Liver (tissue), 9 donors: Measurements from ENCODE around the gene ST8SIA6. TPM values are rescaled to one million over a fixed set of nuclear protein-coding genes. Genes with fewer than 3 reads are reported as not detected.

ENCODE experiments used
- DNase-seq: peaks from one replicate; pipeline ENCODE4 v3.0.0-alpha.2; 2017; ENCODE audit warnings: low spot score
- H3K27ac ChIP-seq, 2 donors: one replicate each; pipeline ENCODE4 v1.7.0; 2013; ENCODE audit warnings: inconsistent platforms in 2 of 2, low read length in 2 of 2, control low read depth in 1 of 2, low read depth in 1 of 2, mild to moderate bottlenecking in 1 of 2
- H3K27me3 ChIP-seq, 4 donors: one replicate each; pipeline versions ENCODE4 v1.6.1 to v1.7.0; 2013; ENCODE audit warnings: low read length in 3 of 4, inconsistent platforms in 1 of 4, mild to moderate bottlenecking in 1 of 4, moderate library complexity in 1 of 4; ENCODE audit not compliant: control insufficient read depth in 4 of 4, insufficient read depth in 4 of 4
- H3K36me3 ChIP-seq, 4 donors: one replicate each; pipeline versions ENCODE4 v1.6.1 to v1.7.0; 2013; ENCODE audit warnings: low read length in 3 of 4, mild to moderate bottlenecking in 3 of 4, low read depth in 1 of 4, moderate library complexity in 1 of 4; ENCODE audit not compliant: control insufficient read depth in 4 of 4, insufficient read depth in 3 of 4
- H3K4me1 ChIP-seq, 4 donors: one replicate each; pipeline versions ENCODE4 v1.6.1 to v1.7.0; 2013; ENCODE audit warnings: low read length in 3 of 4, mild to moderate bottlenecking in 3 of 4, moderate library complexity in 1 of 4; ENCODE audit not compliant: control insufficient read depth in 4 of 4, insufficient read depth in 4 of 4
- H3K4me3 ChIP-seq, 3 donors: one replicate each; pipeline versions ENCODE4 v1.6.1 to v1.7.0; 2013; ENCODE audit warnings: low read length in 3 of 3, control low read depth in 1 of 3, low read depth in 1 of 3, mild to moderate bottlenecking in 1 of 3
- H3K9ac ChIP-seq, 2 donors: one replicate each; pipeline ENCODE4 v1.7.0; 2013; ENCODE audit warnings: low read length in 2 of 2, mild to moderate bottlenecking in 2 of 2, moderate library complexity in 2 of 2, control low read depth in 1 of 2, low read depth in 1 of 2
- H3K9me3 ChIP-seq, 4 donors: one replicate each; pipeline versions ENCODE4 v1.6.1 to v1.7.0; 2013; ENCODE audit warnings: low read length in 3 of 4; ENCODE audit not compliant: control insufficient read depth in 4 of 4
- ATF3 ChIP-seq: IDR thresholded peaks from 2 replicates; pipeline ENCODE4 v1.6.1; 2016; ENCODE audit warnings: antibody characterized with exemption
- EGR1 ChIP-seq, 2 donors: IDR thresholded peaks; 2 replicates each; pipeline ENCODE4 v1.6.1; 2016 to 2018; ENCODE audit warnings: antibody characterized with exemption in 2 of 2, low read depth in 2 of 2
- FOXA1 ChIP-seq: IDR thresholded peaks from 2 replicates; pipeline ENCODE4 v1.6.1; 2016; ENCODE audit warnings: antibody characterized with exemption
- FOXA2 ChIP-seq: IDR thresholded peaks from 2 replicates; pipeline ENCODE4 v1.6.1; 2016; ENCODE audit warnings: antibody characterized with exemption
- GABPA ChIP-seq, 2 donors: IDR thresholded peaks in 1 of 2; conservative IDR thresholded peaks in 1 of 2; 2 replicates each; pipeline ENCODE4 v1.6.1; 2016; ENCODE audit warnings: antibody characterized with exemption in 2 of 2, mild to moderate bottlenecking in 1 of 2, moderate library complexity in 1 of 2
- HNF4A ChIP-seq, 2 donors: conservative IDR thresholded peaks; 2 replicates each; pipeline ENCODE4 v1.6.1; 2016; ENCODE audit warnings: antibody characterized with exemption in 2 of 2, mild to moderate bottlenecking in 2 of 2
- HNF4G ChIP-seq: IDR thresholded peaks from 2 replicates; pipeline ENCODE4 v1.6.1; 2016; ENCODE audit warnings: antibody characterized with exemption
- JUND ChIP-seq, 2 donors: IDR thresholded peaks; 2 replicates each; pipeline ENCODE4 v1.6.1; 2016; ENCODE audit warnings: antibody characterized with exemption in 2 of 2
- NR2F2 ChIP-seq: IDR thresholded peaks from 2 replicates; pipeline ENCODE4 v1.6.1; 2016; ENCODE audit warnings: antibody characterized with exemption
- RAD21 ChIP-seq, 2 donors: IDR thresholded peaks; 2 replicates each; pipeline ENCODE4 v1.6.1; 2016; ENCODE audit warnings: antibody characterized with exemption in 2 of 2, mild to moderate bottlenecking in 2 of 2
- RXRA ChIP-seq, 2 donors: IDR thresholded peaks; 2 replicates each; pipeline ENCODE4 v1.6.1; 2017 to 2018; ENCODE audit warnings: antibody characterized with exemption in 2 of 2, mild to moderate bottlenecking in 1 of 2
- SP1 ChIP-seq: IDR thresholded peaks from 2 replicates; pipeline ENCODE4 v1.6.1; 2018; ENCODE audit warnings: antibody characterized with exemption, mild to moderate bottlenecking
- TAF1 ChIP-seq: conservative IDR thresholded peaks from 2 replicates; pipeline ENCODE4 v1.6.1; 2016; ENCODE audit warnings: antibody characterized with exemption, mild to moderate bottlenecking
- YY1 ChIP-seq: IDR thresholded peaks from 2 replicates; pipeline ENCODE4 v1.6.1; 2016; ENCODE audit warnings: antibody characterized with exemption, mild to moderate bottlenecking
- ZBTB33 ChIP-seq: IDR thresholded peaks from 2 replicates; pipeline ENCODE4 v1.6.1; 2016; ENCODE audit warnings: antibody characterized with exemption
- WGBS: extraction: QIAGEN DNeasy Blood & Tissue Kit; methylation state at CpG from one replicate; pipeline ENCODE4 v1.1.7; 2013; 5-methylcytosine and 5-hydroxymethylcytosine counted together
- polyA plus RNA-seq, 2 donors: library from polyadenylated mRNA; stranded (reverse) in 1 of 2; unstranded in 1 of 2; fragments of 200-250 nt in 1 of 2; fragments of >200 nt in 1 of 2; fragmentation: Nextera tagmentation in 1 of 2; extraction: Ambion mirVana in 1 of 2; gene quantifications; one replicate each; pipeline versions ENCODE4 v1.2.1 to v1.2.3, GENCODE V29; 2013 to 2015
- total RNA-seq, 2 donors: library from RNA; depleted of rRNA; stranded (reverse); fragments of >200 nt; gene quantifications; one replicate each; pipeline ENCODE4 v1.2.3, GENCODE V29; 2014
- TF ChIP-seq, protein P1 (sequence below): IDR thresholded peaks from 2 replicates; pipeline ENCODE4 v1.6.1; 2016; ENCODE audit warnings: antibody characterized with exemption
- TF ChIP-seq, protein P2 (sequence below): fragments of 150-350 bp; IDR thresholded peaks from 2 replicates; pipeline ENCODE4 v1.5.1; 2017; ENCODE audit warnings: improper control_type of control experiment, low read depth, low read length; ENCODE audit not compliant: missing input control
- TF ChIP-seq, protein P3 (sequence below): IDR thresholded peaks from 2 replicates; pipeline ENCODE4 v1.6.1; 2016; ENCODE audit warnings: antibody characterized with exemption, mild to moderate bottlenecking
- donor health status: healthy.
- donor health status: healthy.
- donor health status: healthy.
- donor health status: healthy.
- donor health status: healthy.

Gene ST8SIA6
- total and polyA plus RNA-seq, 4 donors, result 0.53 to 5.8 (median 1.0) TPM

- no peak overlapping the region for H3K27ac ChIP-seq
- H3K9ac ChIP-seq, result no peak overlapping the region
- WGBS, result 60% methylated on average over 6 of the region's 6 CpGs
- TF ChIP-seq, protein P1, sequence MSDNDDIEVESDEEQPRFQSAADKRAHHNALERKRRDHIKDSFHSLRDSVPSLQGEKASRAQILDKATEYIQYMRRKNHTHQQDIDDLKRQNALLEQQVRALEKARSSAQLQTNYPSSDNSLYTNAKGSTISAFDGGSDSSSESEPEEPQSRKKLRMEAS, result no peak
- TF ChIP-seq FOXA1, result no peak
- TF ChIP-seq GABPA (IDR thresholded peaks at IDR 0.05 in 1 of 2, conservative IDR thresholded peaks at IDR 0.05 in 1 of 2), result no peak
- TF ChIP-seq EGR1 (IDR thresholded peaks at IDR 0.05; ENCODE audit: low read depth in 2 of 2), result no peak
- TF ChIP-seq, protein P2, sequence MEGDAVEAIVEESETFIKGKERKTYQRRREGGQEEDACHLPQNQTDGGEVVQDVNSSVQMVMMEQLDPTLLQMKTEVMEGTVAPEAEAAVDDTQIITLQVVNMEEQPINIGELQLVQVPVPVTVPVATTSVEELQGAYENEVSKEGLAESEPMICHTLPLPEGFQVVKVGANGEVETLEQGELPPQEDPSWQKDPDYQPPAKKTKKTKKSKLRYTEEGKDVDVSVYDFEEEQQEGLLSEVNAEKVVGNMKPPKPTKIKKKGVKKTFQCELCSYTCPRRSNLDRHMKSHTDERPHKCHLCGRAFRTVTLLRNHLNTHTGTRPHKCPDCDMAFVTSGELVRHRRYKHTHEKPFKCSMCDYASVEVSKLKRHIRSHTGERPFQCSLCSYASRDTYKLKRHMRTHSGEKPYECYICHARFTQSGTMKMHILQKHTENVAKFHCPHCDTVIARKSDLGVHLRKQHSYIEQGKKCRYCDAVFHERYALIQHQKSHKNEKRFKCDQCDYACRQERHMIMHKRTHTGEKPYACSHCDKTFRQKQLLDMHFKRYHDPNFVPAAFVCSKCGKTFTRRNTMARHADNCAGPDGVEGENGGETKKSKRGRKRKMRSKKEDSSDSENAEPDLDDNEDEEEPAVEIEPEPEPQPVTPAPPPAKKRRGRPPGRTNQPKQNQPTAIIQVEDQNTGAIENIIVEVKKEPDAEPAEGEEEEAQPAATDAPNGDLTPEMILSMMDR, result no peak
- no peak for TF ChIP-seq HNF4A (conservative IDR thresholded peaks at IDR 0.05)
- TF ChIP-seq ZBTB33, result no peak
- no peak for TF ChIP-seq JUND (IDR thresholded peaks at IDR 0.05)
- TF ChIP-seq RAD21 (IDR thresholded peaks at IDR 0.05), result no peak
- no peak for TF ChIP-seq TAF1
- no peak for TF ChIP-seq SP1
- TF ChIP-seq HNF4G, result no peak
- TF ChIP-seq YY1, result no peak
- TF ChIP-seq, protein P3, sequence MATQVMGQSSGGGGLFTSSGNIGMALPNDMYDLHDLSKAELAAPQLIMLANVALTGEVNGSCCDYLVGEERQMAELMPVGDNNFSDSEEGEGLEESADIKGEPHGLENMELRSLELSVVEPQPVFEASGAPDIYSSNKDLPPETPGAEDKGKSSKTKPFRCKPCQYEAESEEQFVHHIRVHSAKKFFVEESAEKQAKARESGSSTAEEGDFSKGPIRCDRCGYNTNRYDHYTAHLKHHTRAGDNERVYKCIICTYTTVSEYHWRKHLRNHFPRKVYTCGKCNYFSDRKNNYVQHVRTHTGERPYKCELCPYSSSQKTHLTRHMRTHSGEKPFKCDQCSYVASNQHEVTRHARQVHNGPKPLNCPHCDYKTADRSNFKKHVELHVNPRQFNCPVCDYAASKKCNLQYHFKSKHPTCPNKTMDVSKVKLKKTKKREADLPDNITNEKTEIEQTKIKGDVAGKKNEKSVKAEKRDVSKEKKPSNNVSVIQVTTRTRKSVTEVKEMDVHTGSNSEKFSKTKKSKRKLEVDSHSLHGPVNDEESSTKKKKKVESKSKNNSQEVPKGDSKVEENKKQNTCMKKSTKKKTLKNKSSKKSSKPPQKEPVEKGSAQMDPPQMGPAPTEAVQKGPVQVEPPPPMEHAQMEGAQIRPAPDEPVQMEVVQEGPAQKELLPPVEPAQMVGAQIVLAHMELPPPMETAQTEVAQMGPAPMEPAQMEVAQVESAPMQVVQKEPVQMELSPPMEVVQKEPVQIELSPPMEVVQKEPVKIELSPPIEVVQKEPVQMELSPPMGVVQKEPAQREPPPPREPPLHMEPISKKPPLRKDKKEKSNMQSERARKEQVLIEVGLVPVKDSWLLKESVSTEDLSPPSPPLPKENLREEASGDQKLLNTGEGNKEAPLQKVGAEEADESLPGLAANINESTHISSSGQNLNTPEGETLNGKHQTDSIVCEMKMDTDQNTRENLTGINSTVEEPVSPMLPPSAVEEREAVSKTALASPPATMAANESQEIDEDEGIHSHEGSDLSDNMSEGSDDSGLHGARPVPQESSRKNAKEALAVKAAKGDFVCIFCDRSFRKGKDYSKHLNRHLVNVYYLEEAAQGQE, result no peak
- TF ChIP-seq ATF3, result no peak
- no peak for TF ChIP-seq RXRA (IDR thresholded peaks at IDR 0.05)
- TF ChIP-seq NR2F2, result no peak
- no peak for TF ChIP-seq FOXA2
- no peak overlapping the region for H3K4me3 ChIP-seq
- no peaks in the 10 kb centered on the region for H3K4me1 ChIP-seq
- no peaks in the 10 kb centered on the region for H3K9me3 ChIP-seq
- DNase-seq, result no peak
- H3K27me3 ChIP-seq, result no peaks in the 10 kb centered on the region
- H3K36me3 ChIP-seq, result no peaks in the 10 kb centered on the region
Measured at GRCh38 chr10:17497446-17498030, 43.1 kb upstream of the ST8SIA6 start.
